EH (cell line): Measurements from ENCODE around the gene C14orf93.

Experiments
- DNase-seq: peaks from one replicate; pipeline ENCODE4 v3.0.0-alpha.2; 2015; ENCODE audit warnings: low read depth

C14orf93 gene

DNA sequence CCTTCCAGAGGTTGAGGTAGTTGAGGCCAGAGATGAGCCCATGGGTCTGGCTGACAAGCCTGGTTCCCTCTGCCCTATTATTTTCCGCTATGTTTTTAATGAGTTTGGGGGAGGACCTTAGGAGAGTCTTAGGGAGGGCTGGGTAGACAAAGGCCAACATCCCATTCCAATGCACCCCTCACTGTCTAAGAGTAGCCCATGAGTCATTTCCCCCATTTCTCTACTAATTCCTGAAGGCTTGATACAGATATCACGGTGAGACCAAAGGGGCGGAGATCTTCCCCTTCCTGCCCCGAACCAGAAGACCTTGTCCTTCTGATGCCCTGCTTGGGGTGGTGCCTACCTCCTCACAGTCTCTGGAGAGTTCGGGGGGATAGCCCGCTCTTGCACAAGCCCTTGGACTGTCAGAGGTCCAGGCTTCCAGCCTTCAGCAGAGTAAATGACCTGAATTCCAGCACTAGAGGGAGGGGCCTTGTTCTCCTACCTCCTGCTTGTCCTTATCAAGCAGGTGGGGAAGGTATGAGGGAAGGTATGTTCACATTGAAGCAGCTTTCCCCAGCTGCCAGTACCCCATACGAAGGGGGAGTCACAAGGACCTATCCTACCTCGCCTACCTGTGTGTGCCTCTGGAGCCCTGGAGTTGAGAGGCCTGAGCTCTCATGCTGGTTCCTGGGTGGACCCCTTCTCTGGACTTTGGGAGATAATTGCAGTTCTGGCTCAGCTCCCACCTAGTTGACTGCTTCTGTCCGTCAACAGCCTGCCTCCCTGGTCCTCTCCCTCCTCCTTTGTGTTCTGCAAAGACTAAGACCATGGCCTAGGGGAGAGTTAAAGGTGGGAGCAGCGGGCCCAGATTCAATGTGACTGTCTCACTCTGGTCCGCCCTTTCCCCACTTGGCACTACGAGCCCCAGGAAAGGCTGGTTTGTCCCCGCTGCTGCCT is 35.7 kb upstream of the C14orf93 start:
- DNase-seq = peak; percentile 42

DNA sequence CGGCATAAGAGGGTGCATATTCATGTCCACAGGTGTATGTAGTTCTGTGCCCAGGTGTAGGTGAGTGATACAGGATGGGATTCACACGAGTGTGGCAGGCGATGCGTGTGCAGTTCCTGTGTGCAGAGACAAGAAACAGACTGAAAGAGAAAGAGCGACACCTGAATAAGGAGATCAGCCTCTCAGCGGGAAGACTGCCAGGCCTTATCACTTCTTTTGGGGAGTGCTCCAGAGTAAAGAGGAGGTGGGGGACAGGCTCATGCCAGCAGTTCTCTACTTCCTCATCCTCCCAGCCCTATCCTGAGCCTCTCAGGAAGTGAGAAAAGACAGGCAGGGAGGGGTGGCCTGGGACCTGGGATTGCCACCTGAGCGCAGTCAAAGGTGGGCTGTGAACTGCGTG is 34.9 kb upstream of the C14orf93 start:
- DNase-seq = no peak

DNA sequence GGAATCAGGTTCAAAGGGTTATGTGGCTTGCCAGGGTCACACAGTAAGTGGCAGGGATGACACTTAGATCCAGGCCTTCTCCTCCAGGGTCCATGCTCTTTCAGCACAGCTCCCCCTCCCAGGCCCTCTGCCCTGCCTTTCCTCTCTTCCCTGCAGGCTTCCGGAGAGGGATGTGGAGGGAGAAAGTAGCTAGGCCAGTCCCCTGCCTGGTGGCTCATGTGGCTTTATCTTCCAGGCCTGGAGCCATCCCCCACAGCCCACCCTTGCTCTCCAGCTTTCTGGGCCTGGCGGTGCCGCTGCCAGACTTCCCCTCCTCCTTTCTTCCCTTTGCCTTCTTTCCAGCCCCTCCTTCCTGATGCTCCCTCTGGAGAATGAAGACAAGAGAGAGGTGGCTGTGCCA is 33.8 kb upstream of the C14orf93 start:
- DNase-seq = no peak

DNA sequence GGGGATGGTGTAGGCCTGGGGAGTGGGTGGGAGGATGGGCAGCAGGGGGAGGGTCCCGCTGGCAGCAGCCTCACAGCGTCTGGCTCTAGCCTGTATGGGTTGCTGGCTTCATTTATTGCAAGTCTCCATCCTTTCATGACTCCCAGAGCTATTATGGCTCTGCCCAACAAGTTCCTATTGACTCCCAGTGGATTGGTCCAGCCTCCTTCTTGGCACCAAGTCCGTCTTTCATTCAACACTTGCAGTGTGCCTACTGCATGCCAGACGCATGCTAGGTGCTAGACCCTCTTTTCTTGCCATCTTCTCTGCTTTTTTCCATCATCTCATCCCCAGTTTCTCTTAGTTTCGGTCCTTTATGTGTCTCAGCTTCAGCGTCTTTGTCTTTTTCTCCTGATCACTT is 33.2 kb upstream of the C14orf93 start:
- DNase-seq = no peak

DNA sequence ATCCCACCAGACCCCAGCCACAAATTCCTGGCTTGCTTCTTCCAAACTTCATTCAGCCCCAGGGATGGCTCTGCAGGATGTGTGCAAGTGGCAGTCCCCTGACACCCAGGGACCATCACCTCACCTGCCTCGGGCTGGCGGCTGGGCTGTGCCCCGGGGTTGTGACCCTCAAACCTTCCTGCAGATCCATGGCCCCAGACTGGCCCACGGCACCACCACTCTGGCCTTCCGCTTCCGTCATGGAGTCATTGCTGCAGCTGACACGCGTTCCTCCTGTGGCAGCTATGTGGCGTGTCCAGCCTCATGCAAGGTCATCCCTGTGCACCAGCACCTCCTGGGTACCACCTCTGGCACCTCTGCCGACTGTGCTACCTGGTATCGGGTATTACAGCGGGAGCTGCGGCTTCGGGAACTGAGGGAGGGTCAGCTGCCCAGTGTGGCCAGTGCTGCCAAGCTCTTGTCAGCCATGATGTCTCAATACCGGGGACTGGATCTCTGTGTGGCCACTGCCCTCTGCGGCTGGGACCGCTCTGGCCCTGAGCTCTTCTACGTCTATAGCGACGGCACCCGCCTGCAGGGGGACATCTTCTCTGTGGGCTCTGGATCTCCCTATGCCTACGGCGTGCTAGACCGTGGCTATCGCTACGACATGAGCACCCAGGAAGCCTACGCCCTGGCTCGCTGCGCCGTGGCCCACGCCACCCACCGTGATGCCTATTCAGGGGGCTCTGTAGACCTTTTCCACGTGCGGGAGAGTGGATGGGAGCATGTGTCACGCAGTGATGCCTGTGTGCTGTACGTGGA is 32.4 kb upstream of the C14orf93 start, which contains the start of gene PSMB11:
Gene PSMB11, plus strand, starts transcription at position 51 of the 804 bp plus-strand sequence. Its CDS starts 14 bp downstream, at position 65.
- no peak for DNase-seq

DNA sequence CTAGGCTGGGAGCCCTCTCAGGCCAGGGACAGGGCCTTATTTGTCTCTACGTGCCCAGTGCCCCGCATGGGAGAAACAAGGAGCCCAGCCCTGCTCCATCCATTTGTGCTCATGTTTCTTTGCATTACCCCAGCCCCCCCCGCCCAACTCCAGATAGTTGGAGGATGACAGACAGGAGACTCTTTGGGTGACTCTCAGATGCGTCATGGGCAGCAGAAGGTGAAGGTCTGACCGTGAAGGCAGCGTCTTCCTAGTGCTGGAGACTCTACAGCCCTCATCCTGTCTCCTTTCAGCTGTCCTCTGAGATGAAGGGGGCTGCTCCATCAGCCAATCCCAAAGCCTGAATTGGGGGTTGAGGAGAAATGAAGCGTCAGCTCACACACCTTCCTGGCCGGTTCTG is 31.8 kb upstream of the C14orf93 start:
- DNase-seq = peak; percentile 72

DNA sequence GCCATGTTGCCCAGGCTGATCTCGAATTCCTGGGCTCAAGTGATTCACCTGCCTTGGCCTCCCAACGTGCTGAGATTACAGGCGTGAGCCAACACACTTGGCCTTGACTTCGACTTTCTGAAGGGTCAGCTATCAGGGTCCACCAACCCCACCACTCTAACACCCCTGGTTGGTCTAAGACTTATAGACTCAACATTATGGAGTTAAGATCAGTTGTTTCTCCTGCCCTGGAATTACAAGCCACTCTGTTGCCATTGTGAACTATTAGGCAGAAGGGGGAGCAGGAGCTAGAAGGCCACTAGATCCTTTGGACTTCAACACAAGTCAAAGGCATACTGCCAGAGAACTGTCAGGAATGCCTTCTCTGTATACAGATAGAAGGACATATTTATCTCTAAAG is 30.2 kb upstream of the C14orf93 start:
- no peak for DNase-seq

DNA sequence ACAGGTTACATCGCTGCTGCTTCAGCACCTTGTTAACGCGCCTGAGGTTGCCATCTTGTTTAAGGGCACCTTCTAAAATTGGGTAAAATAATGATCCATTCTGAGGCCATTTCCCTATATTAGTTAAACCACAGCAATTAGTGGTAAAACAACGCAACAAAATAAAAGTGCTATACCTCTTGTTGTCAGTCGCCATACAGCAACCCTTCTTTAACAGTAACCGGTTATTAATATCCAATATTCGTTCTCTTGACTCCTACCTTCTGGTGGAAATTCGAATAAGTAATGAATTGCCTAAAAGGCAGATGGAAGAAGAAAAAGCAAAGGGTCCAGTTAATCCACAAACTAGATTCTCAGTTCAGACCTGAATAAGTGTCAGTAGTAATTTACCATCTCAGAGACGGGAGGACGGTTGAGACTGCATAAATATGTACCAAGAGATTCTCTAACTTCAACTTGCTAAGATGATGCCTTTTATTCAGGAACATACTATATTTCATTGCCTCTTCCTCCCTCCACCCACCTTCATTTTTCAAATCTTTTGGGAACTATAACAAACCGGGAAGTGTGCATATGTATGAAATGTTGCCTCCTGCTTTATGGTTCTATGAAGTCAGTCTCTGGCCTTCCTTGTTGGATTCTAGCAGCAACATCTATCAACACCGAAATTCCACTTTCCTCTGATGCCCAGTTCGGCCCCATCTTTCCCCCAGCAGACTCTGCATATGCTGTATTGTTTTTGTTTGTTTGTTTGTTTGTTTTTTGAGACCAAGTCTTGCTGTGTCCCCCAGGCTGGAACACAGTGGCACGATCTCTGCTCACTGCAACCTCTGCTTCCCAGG is 25.6 kb upstream of the C14orf93 start:
- DNase-seq = no peak

DNA sequence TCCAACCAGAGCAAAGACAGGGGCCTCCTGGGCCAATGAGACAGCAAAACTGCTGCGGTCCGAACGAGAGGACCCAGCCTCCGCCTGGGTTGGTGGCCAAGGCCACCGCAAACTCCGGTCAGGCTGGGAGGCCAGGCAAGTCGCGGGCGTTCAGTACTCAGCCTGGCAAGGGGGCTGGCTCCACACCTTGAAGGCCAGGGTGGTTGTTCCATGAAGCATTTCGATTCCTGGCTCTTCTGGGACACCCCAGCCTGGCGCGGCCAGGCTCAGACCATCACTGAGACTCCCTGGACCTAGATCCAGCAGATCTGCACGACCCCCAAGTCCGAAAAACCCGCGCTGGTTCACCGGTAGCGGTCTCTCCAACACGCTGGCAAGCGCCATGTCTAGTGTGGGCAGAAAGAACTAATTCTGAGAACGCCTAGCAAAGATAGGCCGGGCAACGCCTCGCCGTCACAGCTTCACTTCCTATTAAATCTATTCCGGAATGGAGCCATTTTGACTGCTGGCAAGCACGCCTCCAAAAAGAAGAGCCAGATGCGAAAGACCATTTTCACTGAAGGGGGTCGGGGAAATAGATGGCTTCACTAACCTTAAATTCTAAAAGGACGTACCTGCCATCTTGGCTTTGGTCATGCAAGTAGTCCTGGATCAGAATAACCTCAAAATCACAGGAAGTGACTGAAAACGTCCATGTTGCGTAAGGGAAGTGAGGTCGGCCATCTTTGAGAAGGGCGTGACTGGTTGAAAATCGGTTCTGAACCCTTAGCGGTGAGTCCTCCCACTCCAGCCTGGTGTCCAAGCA is 24.8 kb upstream of the C14orf93 start, which contains the start of gene PSMB5:
Gene PSMB5, minus strand, starts transcription at position 403 of the 805 bp plus-strand sequence. Its CDS starts 19 bp downstream, at position 384.
- DNase-seq = peak; percentile 95

DNA sequence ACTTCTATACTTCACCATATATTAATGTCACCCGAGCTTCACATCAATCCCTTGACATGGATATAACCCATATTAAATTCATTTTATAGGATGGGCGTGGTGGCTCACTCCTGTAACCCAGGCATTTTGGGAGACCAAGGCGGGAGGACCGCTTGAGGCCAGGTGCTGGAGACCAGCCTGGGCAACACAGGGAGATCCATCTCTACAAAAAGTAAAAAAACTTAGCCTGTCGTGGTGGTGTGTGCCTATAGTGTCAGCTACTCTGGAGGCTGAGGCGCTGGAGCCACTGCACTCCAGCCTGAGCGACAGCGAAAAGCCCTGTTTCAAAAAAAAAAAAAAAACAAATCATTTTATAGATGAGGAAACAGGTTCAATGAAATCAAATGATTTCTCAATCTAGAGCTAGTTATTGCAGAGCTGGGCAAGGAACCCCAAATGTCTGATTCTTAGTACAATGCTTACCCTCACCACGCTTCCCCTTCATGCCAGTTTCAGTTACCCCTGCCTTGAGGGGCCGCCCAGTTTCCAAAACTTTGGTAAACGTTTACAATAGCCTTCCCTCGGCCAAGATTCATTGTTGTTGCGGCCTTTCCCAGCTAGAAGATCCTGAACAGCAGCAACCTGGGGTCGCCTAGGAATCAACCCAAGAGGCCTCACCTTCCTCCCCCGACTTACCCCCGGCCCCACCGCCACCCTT is 24.0 kb upstream of the C14orf93 start:
- DNase-seq = no peak

DNA sequence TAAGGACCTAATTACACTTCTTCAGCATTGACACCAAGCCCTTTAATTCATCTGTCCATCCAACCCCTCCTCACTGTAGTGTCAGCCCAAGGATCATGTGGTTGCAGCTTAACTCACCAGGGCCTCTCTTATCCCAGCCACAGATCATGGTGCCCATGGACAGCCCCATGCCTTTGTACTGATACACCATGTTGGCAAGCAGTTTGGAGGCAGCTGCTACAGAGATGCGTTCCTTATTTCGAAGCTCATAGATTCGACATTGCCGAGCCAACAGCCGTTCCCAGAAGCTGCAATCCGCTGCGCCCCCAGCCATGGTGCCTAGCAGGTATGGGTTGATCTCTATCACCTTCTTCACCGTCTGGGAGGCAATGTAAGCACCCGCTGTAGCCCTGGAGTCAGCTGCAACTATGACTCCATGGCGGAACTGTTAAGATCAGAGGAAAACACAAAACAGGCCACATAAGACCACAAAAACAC is 23.3 kb upstream of the C14orf93 start:
- DNase-seq = no peak

DNA sequence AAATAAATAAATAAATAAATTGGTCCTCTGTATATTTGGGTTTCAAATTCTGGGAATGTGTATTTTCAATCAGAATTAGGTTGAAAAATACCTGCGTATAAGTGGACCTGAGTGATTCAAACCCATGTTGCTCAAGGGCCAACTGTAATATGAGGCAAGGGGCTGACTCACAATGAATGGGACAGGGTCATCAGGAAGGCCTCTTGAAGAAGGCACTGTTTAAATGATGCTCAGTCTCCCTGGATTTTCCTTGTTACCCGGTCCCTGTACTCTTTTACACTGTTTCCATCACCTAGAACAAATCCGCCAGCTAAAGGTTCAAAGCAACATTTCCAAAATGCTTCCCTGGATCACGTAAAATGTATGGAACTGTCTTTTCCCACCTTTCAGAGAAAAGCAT is 21.0 kb upstream of the C14orf93 start:
- DNase-seq = no peak

DNA sequence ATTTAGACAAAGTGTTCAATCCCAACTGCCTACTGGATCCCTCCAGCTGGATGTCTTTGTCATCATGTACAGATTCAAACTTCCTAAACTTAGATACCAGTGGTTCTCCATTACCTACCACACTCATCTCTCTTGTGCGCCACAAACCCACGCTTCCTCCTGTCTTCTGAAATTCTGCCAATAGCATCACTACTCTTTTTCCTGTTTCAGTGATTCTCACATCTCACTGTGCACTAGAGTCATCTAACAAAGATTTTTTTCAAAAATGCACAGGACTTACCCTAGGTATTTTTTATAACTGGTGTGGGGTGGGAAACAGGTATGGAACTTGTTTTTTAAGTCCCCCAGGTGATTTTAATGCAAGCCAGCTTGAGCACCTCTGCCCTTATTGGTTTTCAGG is 18.9 kb upstream of the C14orf93 start:
- DNase-seq = no peak

DNA sequence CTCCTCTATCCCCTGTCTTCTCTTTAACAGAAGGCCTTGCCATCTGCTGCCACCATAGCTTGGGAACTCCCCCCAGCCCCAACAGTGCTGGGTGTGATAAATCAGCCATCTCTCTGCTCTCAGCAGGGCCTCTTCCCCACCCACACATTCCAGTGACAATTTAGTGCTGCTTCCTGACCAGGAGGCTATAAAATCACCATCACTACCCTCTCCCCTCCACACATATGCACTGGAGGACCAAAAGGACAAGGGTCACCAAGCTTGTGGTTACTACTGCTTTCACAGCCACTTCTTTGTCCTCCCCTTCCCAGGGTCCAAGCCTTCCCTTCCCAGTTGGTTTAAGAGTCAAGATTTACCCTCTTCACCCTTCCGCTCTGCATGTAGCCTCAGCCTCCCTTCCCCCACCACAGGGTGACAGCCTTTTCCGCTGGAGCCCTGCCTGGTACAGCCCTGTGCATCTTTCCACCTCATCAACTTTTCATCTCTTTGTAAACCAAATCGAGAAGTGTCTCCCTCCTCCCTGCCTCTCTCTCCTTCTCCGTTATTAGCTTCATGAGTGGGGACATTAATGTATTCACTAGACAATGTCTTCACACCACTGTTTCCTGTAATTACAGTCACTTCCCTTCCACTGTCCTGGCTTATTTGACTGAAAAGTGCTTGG is 15.3 kb upstream of the C14orf93 start:
- DNase-seq = peak; percentile 45

DNA sequence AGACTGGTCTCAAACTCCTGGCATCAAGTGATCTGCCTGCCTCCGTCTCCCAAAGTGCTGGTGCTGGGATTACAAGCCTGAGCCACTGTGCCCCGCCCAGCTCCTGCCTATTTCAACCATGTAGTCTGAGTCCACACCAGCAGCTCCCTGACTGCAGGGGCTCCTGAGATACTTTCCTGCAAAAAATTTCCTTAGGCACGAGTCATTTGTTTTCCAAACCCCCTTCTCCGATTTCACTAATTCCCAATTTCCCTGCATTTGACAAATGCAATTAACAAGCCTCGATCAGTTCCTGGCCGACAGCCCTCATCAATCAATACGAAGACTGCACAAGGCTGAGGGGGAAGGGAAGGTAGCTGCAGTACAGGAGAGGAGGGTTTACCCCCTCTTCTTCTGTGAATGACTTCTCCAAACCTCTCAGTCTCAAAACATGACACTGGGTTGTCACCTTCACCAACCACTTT is 14.7 kb upstream of the C14orf93 start:
- DNase-seq = no peak

DNA sequence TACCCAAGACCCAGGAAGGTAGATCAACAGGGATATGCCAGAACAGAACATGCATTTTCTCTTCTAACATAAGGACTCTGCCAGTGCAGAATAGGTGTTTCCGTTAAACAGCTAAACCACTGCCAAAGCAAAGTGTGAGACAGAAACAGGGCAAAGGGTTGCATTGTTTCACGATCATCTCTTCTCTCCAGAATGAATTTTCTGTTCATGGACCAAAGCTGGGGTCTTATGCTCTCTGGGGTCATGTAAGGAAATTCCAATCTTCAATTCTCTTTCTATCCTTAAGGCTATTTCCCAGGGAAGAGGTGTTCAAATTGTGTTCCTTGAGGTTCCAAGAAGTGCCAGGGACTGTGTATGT is 13.8 kb upstream of the C14orf93 start:
- DNase-seq = no peak

DNA sequence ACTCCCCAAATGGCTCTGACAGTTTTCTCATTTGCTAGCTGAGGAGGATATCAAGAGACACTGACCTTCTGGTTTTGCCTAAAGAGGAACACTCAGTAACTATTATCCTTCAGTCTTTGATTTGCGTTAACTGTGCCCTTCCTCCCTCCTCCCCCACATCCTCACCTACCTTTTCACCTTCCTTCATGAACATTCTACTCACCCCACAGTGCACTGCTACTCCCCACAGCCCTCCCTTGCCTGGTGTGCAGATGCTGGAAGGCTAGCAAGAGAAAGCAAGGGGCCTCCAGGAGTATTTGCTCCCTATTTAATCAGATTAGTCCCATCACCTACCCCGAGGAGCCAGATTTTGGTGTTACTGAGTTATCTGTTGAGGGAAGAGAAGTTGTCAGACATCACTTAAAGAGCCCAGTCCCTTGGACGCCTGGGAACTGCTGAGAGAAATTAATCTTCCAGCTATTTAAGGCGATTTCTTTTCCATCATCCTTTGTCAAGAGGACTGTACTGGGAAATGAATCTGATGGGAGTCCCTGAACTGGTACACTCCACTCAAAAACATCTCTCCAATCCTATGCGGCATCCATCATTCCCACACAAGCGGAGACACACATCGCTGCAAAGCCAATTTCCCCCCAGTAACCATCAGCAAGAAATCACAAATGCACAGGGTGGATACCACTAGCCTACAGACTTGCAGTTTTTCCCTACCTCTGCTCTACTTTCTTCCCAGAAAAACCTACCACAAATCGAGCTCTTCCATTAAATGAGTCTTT is 13.3 kb upstream of the C14orf93 start:
- DNase-seq = no peak

DNA sequence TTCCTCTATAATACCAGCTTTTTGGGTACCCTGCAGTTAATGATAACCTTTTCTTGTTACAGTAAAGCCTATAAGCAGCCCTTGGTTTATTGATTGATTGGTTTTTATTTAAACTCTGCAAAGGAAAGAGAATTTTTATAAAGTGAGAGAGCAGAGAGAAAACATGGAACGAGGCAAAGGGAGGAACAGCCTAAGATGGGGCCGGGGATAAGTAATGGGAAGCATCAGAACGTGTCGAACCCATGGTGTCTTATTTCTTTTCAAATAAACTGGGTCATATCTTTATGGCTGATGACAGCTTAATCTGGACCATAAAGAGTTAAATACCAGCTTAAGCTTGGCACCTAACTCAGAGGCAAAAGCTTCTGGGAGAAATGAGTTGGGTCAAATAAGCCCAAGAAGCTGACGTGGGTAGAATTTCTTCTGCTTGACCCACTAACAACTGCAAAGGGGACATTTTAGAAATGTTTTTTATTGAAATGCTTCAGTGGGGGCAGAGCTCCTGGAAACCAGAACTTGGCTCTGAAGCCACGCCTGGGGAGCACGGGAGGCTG is 12.0 kb upstream of the C14orf93 start:
- DNase-seq = no peak

DNA sequence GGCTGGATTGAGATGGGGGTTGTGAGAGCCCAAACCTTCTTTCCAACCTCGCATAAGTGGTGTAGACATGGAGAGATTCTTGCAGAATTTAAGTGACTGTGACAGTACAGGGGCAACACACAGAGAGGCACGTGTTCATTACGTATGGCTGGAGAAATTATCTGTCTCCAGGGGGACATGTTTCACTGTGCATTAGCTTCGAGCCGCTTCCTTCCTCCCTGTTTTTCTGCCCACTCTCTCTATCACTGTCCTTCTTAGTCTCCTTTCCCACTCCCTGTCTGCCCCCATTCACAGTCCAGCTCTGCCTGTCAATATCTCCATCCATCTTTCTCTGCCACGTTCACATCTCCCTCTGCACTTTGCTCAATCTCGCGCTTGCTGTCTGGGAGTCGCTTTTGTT is 11.5 kb upstream of the C14orf93 start:
- no peak for DNase-seq
